Esophagus (tissue), 2 donors: Measurements from ENCODE around the gene CABLES1. TPM values are rescaled to one million over a fixed set of nuclear protein-coding genes. Genes with fewer than 3 reads are reported as not detected.
A peak's percentile ranks its signal among the peaks of the same experiment; 100 is the strongest.
"Not testable (repeated sequence)": the region's sequence is repeated elsewhere in the genome, so short reads cannot be mapped to it uniquely, and the experiment has no call there.

Source experiments
- H3K27ac ChIP-seq, 2 donors: one replicate each; pipeline ENCODE4 v1.5.1; 2013; ENCODE audit warnings: low read depth in 2 of 2, mild to moderate bottlenecking in 2 of 2, inconsistent platforms in 1 of 2, low read length in 1 of 2, moderate library complexity in 1 of 2
- H3K27me3 ChIP-seq, 2 donors: one replicate each; pipeline ENCODE4 v1.6.1; 2013; ENCODE audit warnings: low read length in 2 of 2, control low read depth in 1 of 2, mild to moderate bottlenecking in 1 of 2; ENCODE audit not compliant: insufficient read depth in 2 of 2, control insufficient read depth in 1 of 2
- H3K36me3 ChIP-seq, 2 donors: one replicate each; pipeline ENCODE4 v1.6.1; 2013; ENCODE audit warnings: low read length in 1 of 2; ENCODE audit not compliant: control insufficient read depth in 2 of 2, insufficient read depth in 2 of 2
- H3K4me1 ChIP-seq, 2 donors: one replicate each; pipeline ENCODE4 v1.6.1; 2013; ENCODE audit warnings: low read length in 1 of 2; ENCODE audit not compliant: control insufficient read depth in 2 of 2, insufficient read depth in 2 of 2
- H3K4me3 ChIP-seq, 2 donors: one replicate each; pipeline ENCODE4 v1.5.1; 2013; ENCODE audit warnings: low read length in 2 of 2, mild to moderate bottlenecking in 2 of 2, low read depth in 1 of 2, moderate library complexity in 1 of 2
- H3K9me3 ChIP-seq, 2 donors: one replicate each; pipeline ENCODE4 v1.6.1; 2013; ENCODE audit warnings: mild to moderate bottlenecking in 2 of 2, low read depth in 1 of 2, low read length in 1 of 2, moderate library complexity in 1 of 2; ENCODE audit not compliant: control insufficient read depth in 2 of 2, insufficient read depth in 1 of 2
- WGBS, 2 donors: extraction: QIAGEN DNeasy Blood & Tissue Kit; methylation state at CpG; one replicate each; pipeline ENCODE4 v1.1.7; 2013; 5-methylcytosine and 5-hydroxymethylcytosine counted together
- polyA plus RNA-seq, 2 donors: library from polyadenylated mRNA; stranded (reverse); fragments of 200-250 nt; gene quantifications; one replicate each; pipeline ENCODE4 v1.2.3, GENCODE V29; 2013
- donor health status: healthy with polysubstance abuse.
- donor health status: Bipolar disorder and iron deficiency.

Gene CABLES1
- polyA plus RNA-seq, 2 donors: 3.8 to 10.0 TPM

DNA sequence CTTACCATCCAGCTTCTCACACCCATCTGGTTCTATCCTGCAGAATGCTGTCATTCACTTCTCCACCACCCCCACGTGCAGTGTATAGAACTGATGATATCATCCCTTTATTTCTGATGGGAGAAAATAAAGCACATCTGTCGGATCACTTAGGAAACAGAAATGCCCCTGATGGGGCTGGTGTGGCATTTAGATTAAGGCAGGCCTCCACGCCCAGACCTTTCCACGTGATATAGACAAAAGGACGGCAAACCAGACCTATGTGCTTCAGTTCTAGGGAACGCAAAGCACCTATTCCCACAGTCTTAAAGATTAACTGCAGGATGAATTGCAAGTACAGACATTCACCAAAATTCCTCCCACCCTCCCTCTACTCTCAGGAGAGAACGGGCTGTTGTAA is 27.6 kb upstream of the CABLES1 start:
- Histone ChIP-seq H3K36me3 (no peaks in the 10 kb centered on the region), H3K4me1 (peaks cover 0 to 9% of the 10 kb centered on the region in 2 donors), H3K27ac (no peak overlapping the region), H3K4me3 (no peak overlapping the region), H3K27me3 (no peaks in the 10 kb centered on the region), H3K9me3 (peaks cover 0 to 2% of the 10 kb centered on the region in 2 donors)
- WGBS, 2 donors: 50 to 69% methylated on average over 7 of the region's 7 CpGs

DNA sequence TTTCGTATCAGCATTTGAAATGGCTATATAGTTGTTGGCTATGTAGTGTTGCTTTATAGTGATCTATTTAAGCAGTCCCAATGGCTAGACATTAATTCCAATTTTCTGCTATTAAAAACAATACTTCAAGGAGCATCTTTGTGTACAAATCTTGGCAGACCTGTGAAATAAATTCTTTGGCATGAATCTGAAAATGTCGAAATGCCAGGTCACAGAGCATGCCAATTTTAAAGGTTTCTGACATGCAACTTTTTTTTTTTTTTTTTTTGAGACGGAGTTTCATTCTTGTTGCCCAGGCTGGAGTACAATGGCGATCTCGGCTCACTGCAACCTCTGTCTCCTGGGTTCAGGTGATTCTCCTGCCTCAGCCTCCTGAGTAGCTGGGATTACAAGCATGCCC is 26.8 kb upstream of the CABLES1 start:
- H3K4me3 ChIP-seq: no peak overlapping the region
- H3K36me3 ChIP-seq: no peaks in the 10 kb centered on the region
- H3K4me1 ChIP-seq: peaks cover 0 to 9% of the 10 kb centered on the region in 2 donors
- H3K27me3 ChIP-seq: no peaks in the 10 kb centered on the region
- no peak overlapping the region for H3K27ac ChIP-seq
- 51 to 60% methylated on average over 5 of the region's 5 CpGs for WGBS, 2 donors
- peaks cover 0 to 2% of the 10 kb centered on the region in 2 donors for H3K9me3 ChIP-seq

DNA sequence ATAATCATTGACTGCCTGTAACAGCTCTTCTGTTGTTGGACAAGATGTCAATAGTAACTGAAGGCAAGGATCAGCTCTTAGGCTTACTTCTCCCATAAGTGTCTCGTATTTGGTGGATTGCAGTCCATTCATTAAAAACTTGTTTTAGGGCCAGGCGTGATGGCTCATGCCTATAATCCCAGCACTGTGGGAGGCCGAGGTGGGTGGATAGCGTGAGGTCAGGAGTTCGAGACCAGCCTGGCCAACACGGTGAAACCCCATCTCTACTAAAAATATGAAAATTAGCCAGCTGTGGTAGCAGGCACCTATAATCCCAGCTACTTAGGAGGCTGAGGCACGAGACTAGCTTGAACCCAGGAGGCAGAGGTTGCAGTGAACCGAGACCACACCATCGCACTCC is 26.1 kb upstream of the CABLES1 start:
- not testable (repeated sequence) for H3K9me3 ChIP-seq, H3K36me3 ChIP-seq, H3K4me3 ChIP-seq, H3K27me3 ChIP-seq, H3K27ac ChIP-seq
- peaks cover 0 to 11% of the 10 kb centered on the region in 2 donors for H3K4me1 ChIP-seq
- 78 to 79% methylated on average over 9 of the region's 9 CpGs for WGBS, 2 donors

DNA sequence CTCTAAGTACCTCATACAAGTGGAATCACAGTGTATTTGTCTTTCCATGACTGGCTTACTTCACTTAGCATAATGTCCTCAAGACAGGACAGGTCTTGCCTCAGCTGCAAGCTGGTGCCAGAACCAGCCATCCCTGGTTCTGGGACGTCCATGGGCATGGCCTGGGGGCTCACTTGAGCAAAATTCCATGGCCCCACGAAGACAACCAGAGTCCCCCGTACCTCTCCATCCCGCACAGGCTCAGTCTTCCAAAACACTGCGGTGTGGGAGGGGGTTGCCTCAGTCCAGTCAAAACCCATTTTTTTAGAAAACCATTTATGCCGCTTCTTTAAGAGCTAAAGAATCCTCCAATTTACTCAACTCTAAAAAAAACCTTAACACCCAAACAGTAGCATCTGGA is 21.7 kb upstream of the CABLES1 start:
- Histone ChIP-seq H3K4me1 (peaks cover 0 to 4% of the 10 kb centered on the region in 2 donors), H3K9me3 (peaks cover 0 to 2% of the 10 kb centered on the region in 2 donors), H3K36me3 (no peaks in the 10 kb centered on the region), H3K27ac (no peak overlapping the region), H3K27me3 (no peaks in the 10 kb centered on the region), H3K4me3 (no peak overlapping the region)
- WGBS, 2 donors: 64 to 73% methylated on average over 6 of the region's 6 CpGs

DNA sequence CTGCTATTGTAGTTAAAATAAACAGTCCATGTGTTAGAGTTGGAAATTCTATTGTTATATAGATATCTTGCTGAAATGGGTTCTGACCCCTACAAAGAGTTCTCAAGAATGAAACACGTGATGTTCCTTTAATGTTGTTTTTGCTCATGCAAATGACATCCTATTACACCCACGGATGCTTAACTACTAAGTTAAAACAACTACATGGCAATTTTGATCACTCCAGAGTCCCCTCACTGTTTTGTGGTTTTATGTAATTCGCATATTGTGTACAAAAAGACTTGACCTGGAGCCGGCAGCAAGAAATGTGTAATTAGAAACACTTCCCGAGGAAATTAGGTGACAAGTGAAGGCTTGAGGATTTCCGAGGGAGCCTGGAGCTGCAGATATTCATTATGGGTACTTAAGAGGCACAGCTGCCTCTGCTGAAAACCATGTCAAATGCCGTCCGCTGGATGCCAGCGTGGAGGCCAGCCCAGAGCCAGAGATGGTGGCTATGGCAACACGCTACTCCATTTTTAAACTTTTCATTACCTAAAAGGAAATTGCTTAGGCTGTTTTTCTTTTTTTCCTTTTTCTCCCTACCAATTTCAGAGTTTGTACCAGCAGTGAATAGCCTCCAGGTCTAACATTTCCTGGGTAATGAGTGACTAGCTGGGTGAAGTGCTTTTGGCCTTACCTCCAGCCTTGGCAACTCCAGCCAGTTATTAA is 21.0 kb upstream of the CABLES1 start:
- H3K36me3 ChIP-seq: no peaks in the 10 kb centered on the region
- H3K4me1 ChIP-seq: peaks cover 0 to 2% of the 10 kb centered on the region in 2 donors
- H3K27me3 ChIP-seq: no peaks in the 10 kb centered on the region
- WGBS, 2 donors: 16 to 17% methylated on average over 10 of the region's 10 CpGs
- H3K27ac ChIP-seq: peak overlapping the region; percentile 9 to 39
- peaks cover 0 to 2% of the 10 kb centered on the region in 2 donors for H3K9me3 ChIP-seq
- H3K4me3 ChIP-seq: no peak overlapping the region

DNA sequence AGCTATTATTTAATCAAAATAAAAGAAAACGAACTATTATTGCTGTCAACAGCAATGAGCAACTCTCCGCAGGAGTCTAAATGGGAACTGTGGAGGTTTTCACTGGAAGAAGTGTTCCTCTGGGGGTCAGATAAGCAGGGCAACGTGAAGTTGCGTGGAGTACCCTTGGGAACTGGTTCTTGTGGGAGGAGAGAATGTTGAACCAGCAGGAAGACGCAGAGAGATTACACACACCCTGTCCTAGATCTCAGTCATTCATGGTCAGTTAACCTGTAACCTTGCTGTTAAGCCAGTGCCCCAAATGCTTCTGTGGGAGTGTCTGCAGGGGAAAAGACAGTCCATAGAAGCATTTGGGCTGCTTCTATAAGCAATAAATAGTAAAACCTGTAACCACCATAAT is 20.4 kb upstream of the CABLES1 start:
- H3K27ac ChIP-seq: peak overlapping the region; percentile 39 to 44
- H3K4me1 ChIP-seq: peaks cover 0 to 2% of the 10 kb centered on the region in 2 donors
- H3K9me3 ChIP-seq: peaks cover 0 to 2% of the 10 kb centered on the region in 2 donors
- H3K36me3 ChIP-seq: no peaks in the 10 kb centered on the region
- 37 to 56% methylated on average over 5 of the region's 5 CpGs for WGBS, 2 donors
- no peaks in the 10 kb centered on the region for H3K27me3 ChIP-seq
- no peak overlapping the region for H3K4me3 ChIP-seq

DNA sequence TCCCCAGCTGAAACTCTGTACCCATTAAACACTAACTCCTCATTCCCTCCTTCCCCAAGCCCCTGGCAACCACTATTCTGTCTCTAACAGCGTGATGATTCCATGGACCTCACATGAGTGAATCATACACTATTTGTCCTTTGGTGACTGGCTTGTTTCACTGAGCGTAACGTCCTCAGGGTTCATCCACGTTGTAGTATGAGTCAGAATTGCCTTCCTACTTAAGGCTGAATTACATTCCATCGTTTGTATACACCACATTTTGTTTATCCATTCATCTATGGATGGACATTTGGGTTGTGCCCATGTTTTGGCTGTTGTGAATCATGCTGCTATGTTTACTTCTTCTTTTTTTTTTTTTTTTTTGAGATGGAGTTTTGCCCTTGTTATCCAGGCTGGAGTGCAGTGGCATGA is 19.6 kb upstream of the CABLES1 start:
- peaks cover 0 to 2% of the 10 kb centered on the region in 2 donors for H3K4me1 ChIP-seq
- H3K9me3 ChIP-seq: peaks cover 0 to 2% of the 10 kb centered on the region in 2 donors
- H3K4me3 ChIP-seq: no peak overlapping the region
- H3K36me3 ChIP-seq: no peaks in the 10 kb centered on the region
- H3K27me3 ChIP-seq: no peaks in the 10 kb centered on the region
- H3K27ac ChIP-seq: no peak overlapping the region
- 18 to 33% methylated on average over 5 of the region's 5 CpGs for WGBS, 2 donors

DNA sequence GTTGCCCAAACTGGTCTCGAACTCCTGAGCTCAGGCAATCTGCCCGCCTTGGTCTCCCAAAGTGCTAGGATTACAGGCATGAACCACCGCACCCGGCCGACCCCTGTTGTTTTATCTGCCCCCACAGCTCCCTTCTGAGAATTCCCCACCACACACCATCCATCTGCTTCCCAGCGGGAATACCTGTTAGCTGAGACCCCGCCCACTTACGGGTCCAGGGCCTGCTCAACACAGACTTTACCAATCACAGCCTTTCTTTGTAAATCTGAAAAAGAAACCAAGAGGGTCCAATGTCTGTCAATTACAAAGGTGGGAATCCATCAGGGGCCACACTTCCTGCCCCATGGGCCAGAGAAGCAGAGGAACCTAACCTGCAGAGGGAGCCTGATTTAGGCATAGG is 14.2 kb upstream of the CABLES1 start:
- H3K9me3 ChIP-seq: no peaks in the 10 kb centered on the region
- H3K27me3 ChIP-seq: no peaks in the 10 kb centered on the region
- no peak overlapping the region for H3K4me3 ChIP-seq
- 92 to 93% methylated on average over 8 of the region's 8 CpGs for whole genome bisulfite sequencing, 2 donors
- no peaks in the 10 kb centered on the region for H3K36me3 ChIP-seq
- no peak overlapping the region for H3K27ac ChIP-seq
- H3K4me1 ChIP-seq: no peaks in the 10 kb centered on the region

DNA sequence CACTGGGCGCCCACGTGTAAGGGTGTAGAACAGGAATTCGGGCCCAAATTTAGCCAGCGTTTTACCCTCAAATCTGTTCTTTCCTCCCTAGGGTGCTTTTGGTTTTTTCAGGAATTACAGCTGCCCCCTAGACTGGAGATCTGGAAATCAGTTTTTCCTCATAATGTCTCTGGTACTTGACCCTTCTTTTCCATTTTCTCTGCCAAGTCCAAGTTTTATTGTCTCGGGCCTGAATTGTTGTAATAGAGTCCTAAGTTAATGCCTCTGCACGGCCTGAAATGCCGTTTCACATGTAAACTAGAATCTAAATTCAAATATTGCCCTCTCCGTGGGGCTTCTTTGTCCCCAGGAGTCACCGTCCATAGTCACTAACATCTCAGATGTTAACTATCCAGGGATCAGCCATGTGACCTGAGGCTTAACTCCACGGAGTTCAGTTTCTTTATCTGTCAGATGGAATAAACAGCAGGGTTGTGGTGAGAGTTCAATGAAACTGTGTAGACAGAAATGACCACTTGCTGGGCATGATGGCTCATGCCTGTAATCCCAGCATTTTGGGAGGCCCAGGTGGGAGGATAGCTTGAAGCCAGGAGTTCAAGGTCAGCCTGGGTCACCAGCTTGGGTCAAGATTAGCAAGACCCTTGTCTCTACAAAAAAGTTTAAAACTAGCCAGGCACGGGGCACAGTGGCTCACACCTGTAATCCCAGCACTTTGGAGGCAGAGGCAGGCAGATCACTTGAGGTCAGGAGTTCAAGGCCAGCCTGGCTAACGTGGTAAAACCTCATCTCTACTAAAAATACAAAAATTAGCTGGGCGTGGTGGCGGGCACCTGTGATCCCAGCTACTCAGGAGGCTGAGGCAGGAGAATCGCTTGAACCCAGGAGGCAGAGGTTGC is 12.7 kb upstream of the CABLES1 start:
- H3K36me3 ChIP-seq: no peaks in the 10 kb centered on the region
- no peak overlapping the region for H3K4me3 ChIP-seq
- no peaks in the 10 kb centered on the region for H3K27me3 ChIP-seq
- no peaks in the 10 kb centered on the region for H3K9me3 ChIP-seq
- H3K27ac ChIP-seq: no peak overlapping the region
- no peaks in the 10 kb centered on the region for H3K4me1 ChIP-seq
- 80 to 81% methylated on average over 15 of the region's 15 CpGs for WGBS, 2 donors
